Naive thymus-derived CD8-positive, alpha-beta T cell (primary cell): ENCODE measurements around the gene EIF4E2. TPM values are rescaled to one million over a fixed set of nuclear protein-coding genes. Genes with fewer than 3 reads are reported as not detected.

ENCODE experiments used
- ATAC-seq, 2 donors: fragments of 150-1000 bp; cut with Tn5 transposase in 1 of 2; sonication (Bioruptor Pico), chemical (Tn5 transposase) in 1 of 2; 1 replicate in 1 of 2; 2 replicates in 1 of 2; pipeline ENCODE4 v1.10.0; 2021; ENCODE audit warnings: mild to moderate bottlenecking in 2 of 2, moderate library complexity in 2 of 2
- POLR2A ChIA-PET: fragments of 350-600 bp; sonication (Branson Sonifier 250); formaldehyde crosslinking; loops from one replicate; lab custom pipeline; 2021; ENCODE audit warnings: antibody characterized with exemption; lab: Charles Lee
- DNase-seq, 10 donors: peaks; one replicate each; pipeline versions ENCODE4 v3.0.0 to v3.0.0-alpha.2; 2020 to 2022
- H3K27ac Mint-ChIP-seq, 10 donors: one replicate each; pipeline ENCODE4 v1.8.0; 2020 to 2022; ENCODE audit warnings: mild to moderate bottlenecking in 10 of 10, mixed read lengths in 10 of 10, moderate library complexity in 4 of 10, inconsistent platforms in 1 of 10
- H3K27me3 Mint-ChIP-seq, 5 donors: one replicate each; pipeline ENCODE4 v1.8.0; 2021 to 2022; ENCODE audit warnings: mixed read lengths in 5 of 5
- H3K36me3 Mint-ChIP-seq, 3 donors: one replicate each; pipeline ENCODE4 v1.8.0; 2020 to 2022; ENCODE audit warnings: mixed read lengths in 3 of 3, mild to moderate bottlenecking in 2 of 3, inconsistent platforms in 1 of 3
- H3K4me1 Mint-ChIP-seq, 4 donors: one replicate each; pipeline ENCODE4 v1.8.0; 2021 to 2022; ENCODE audit warnings: mixed read lengths in 4 of 4
- H3K4me3 Mint-ChIP-seq, 10 donors: one replicate each; pipeline ENCODE4 v1.8.0; 2020 to 2022; ENCODE audit warnings: mild to moderate bottlenecking in 10 of 10, mixed read lengths in 10 of 10, moderate library complexity in 6 of 10, inconsistent platforms in 1 of 10
- H3K9me3 Mint-ChIP-seq, 9 donors: one replicate each; pipeline ENCODE4 v1.8.0; 2020 to 2022; ENCODE audit warnings: mixed read lengths in 9 of 9, mild to moderate bottlenecking in 3 of 9, inconsistent platforms in 1 of 9, moderate library complexity in 1 of 9
- polyA plus RNA-seq, 3 donors: library from polyadenylated mRNA; unstranded; fragments of 300-500 nt; fragmentation: Illumina TruSeq; gene quantifications; one replicate each; pipeline ENCODE4 v1.2.3, GENCODE V29; 2021
- total RNA-seq, 8 experiments: library from RNA in 2 of 8; stranded (reverse) in 2 of 8; gene quantifications; one replicate each; pipeline ENCODE4 v1.2.3 and lab custom pipeline; 2021 to 2026

Gene EIF4E2
- total and polyA plus RNA-seq, 5 experiments from 2014 or later: 41.5 to 64.0 (median 49.3) TPM

GRCh38 chr2:232512602-232513001 is 37.9 kb upstream of the EIF4E2 start:
- no peaks in the 10 kb centered on the region for H3K36me3 Mint-ChIP-seq
- no peak overlapping the region for H3K4me3 Mint-ChIP-seq
- ATAC-seq (no peak), DNase-seq (no peak)
- no peaks in the 10 kb centered on the region for H3K9me3 Mint-ChIP-seq
- peaks cover 1 to 45% (median 15%) of the 10 kb centered on the region in 5 donors for H3K27me3 Mint-ChIP-seq
- H3K27ac Mint-ChIP-seq: peak overlapping the region in 2 of 10 donors; percentile 38 to 79
- H3K4me1 Mint-ChIP-seq: no peaks in the 10 kb centered on the region
- POLR2A ChIA-PET: no interaction called here

- no peak overlapping the region for H3K4me3 Mint-ChIP-seq
- POLR2A ChIA-PET: no interaction called here
- H3K9me3 Mint-ChIP-seq: no peaks in the 10 kb centered on the region
- H3K36me3 Mint-ChIP-seq: no peaks in the 10 kb centered on the region
- DNase-seq: no peak
- H3K27ac Mint-ChIP-seq: no peak overlapping the region
- ATAC-seq: no peak
- no peaks in the 10 kb centered on the region for H3K4me1 Mint-ChIP-seq
- peaks cover 1 to 48% (median 18%) of the 10 kb centered on the region in 5 donors for H3K27me3 Mint-ChIP-seq
Observed at GRCh38 chr2:232513353-232513752, 37.1 kb upstream of the EIF4E2 start.

- H3K36me3 Mint-ChIP-seq: no peaks in the 10 kb centered on the region
- no peak overlapping the region for H3K4me3 Mint-ChIP-seq
- H3K4me1 Mint-ChIP-seq: no peaks in the 10 kb centered on the region
- ATAC-seq (no peak), DNase-seq (no peak)
- peaks cover 6 to 49% (median 28%) of the 10 kb centered on the region in 5 donors for H3K27me3 Mint-ChIP-seq
- H3K9me3 Mint-ChIP-seq: no peaks in the 10 kb centered on the region
- POLR2A ChIA-PET: no interaction called here
- H3K27ac Mint-ChIP-seq: no peak overlapping the region
Observed at GRCh38 chr2:232515639-232516038, 34.9 kb upstream of the EIF4E2 start.

DNA sequence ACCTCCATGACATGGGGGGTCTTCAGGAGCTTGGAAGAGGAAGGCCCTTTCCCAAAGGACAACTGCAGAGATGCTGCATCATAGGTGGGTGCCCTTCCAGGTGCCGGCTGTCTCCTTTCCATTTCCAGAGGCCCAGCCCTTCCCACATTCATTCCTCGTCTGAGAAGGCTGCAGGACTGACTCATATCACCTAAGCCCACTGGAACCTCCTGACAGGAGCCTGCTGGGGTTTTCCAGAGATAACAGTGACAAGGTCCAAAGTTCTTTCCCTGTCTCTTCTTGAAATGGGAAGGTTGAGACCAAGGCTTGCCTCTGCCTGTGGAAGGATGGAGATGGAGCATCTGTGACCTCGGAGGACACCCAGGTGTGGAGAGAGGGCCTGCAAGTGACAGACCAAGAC is 33.9 kb upstream of the EIF4E2 start:
- POLR2A ChIA-PET: no interaction called here
- DNase-seq (no peak), ATAC-seq (no peak)
- peaks cover 8 to 54% (median 31%) of the 10 kb centered on the region in 5 donors for H3K27me3 Mint-ChIP-seq
- H3K4me3 Mint-ChIP-seq: no peak overlapping the region
- H3K9me3 Mint-ChIP-seq: no peaks in the 10 kb centered on the region
- H3K36me3 Mint-ChIP-seq: no peaks in the 10 kb centered on the region
- H3K4me1 Mint-ChIP-seq: peaks cover 2 to 4% (median 2%) of the 10 kb centered on the region in 4 donors
- H3K27ac Mint-ChIP-seq: no peak overlapping the region

GRCh38 chr2:232518844-232519243 is 31.6 kb upstream of the EIF4E2 start:
- Mint-ChIP-seq H3K36me3 (peaks cover 0 to 2% (median 0%) of the 10 kb centered on the region in 3 donors), H3K27me3 (peaks cover 9 to 50% (median 32%) of the 10 kb centered on the region in 5 donors), H3K9me3 (no peaks in the 10 kb centered on the region), H3K4me1 (peaks cover 5 to 12% (median 7%) of the 10 kb centered on the region in 4 donors), H3K4me3 (no peak overlapping the region), H3K27ac (no peak overlapping the region)
- DNase-seq (no peak), ATAC-seq (no peak)
- POLR2A ChIA-PET: no interaction called here

DNA sequence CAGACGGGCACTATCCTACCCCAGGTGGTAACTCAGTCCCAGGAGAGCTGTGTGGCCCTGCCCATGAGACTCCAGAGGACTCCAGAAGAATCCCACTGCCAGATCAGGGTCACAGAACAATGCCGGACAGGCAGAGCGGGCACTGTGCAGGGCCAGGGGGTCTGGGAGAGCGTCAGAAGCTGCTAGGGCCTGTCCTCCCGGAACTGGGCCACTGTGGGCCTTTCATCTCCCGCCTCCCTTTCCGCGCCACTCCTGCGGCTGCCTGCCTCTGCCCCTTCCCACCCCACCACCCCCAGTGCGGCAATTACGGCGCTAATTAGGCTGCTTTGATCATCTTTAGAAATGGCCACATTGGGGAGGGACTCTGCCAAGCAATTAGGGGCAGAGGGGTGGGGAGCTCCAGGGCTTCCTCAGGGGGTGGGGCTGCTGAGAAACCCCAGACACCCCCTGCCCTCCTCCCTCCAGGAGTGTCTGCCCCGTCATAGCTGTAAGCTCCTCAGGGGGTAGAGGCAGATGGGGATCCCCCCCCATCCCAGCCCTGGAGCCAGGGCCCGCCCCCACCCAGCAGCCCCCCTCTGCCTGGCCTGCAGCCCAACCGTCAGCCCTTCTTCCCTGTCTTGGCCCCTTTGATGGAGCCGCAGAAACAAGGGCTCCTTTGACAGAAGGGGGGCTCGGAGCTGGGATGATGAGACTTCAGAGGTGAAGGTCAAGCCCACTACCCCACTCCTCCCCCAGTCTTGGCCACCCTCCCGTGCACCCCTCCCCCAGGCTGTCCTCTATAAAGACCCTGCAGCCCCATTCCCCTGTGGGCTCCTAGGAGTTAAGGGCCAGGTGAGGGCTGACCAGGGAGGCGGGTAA is 30.7 kb upstream of the EIF4E2 start, which contains the start of gene PRSS56:
PRSS56 (plus strand) TSS at position 808 of the 858 bp plus-strand sequence. CDS start 211 bp downstream, outside the sequence.
- POLR2A ChIA-PET: no interaction called here
- peaks cover 0 to 2% (median 0%) of the 10 kb centered on the region in 3 donors for H3K36me3 Mint-ChIP-seq
- peak within 1 kb of the TSS in 7 of 10 donors; percentile 14 to 69 (median 52) for H3K4me3 Mint-ChIP-seq
- no peak for ATAC-seq
- peaks cover 5 to 12% (median 11%) of the 10 kb centered on the region in 4 donors for H3K4me1 Mint-ChIP-seq
- H3K27me3 Mint-ChIP-seq: peaks cover 10 to 57% (median 39%) of the 10 kb centered on the region in 5 donors
- no peak for DNase-seq
- H3K9me3 Mint-ChIP-seq: no peaks in the 10 kb centered on the region
- peak within 1 kb of the TSS in 2 of 10 donors; percentile 80 to 81 for H3K27ac Mint-ChIP-seq

- Mint-ChIP-seq H3K27me3 (peaks cover 10 to 58% (median 39%) of the 10 kb centered on the region in 5 donors), H3K4me3 (peak overlapping the region in 6 of 10 donors; percentile 14 to 69 (median 52)), H3K36me3 (peaks cover 0 to 2% (median 0%) of the 10 kb centered on the region in 3 donors), H3K27ac (peak overlapping the region in 1 of 10 donors; percentile 81), H3K9me3 (no peaks in the 10 kb centered on the region), H3K4me1 (peaks cover 5 to 12% (median 11%) of the 10 kb centered on the region in 4 donors)
- POLR2A ChIA-PET: no interaction called here
- DNase-seq (no peak), ATAC-seq (no peak)
Observed at GRCh38 chr2:232520489-232520888, 30.0 kb upstream of the EIF4E2 start.

DNA sequence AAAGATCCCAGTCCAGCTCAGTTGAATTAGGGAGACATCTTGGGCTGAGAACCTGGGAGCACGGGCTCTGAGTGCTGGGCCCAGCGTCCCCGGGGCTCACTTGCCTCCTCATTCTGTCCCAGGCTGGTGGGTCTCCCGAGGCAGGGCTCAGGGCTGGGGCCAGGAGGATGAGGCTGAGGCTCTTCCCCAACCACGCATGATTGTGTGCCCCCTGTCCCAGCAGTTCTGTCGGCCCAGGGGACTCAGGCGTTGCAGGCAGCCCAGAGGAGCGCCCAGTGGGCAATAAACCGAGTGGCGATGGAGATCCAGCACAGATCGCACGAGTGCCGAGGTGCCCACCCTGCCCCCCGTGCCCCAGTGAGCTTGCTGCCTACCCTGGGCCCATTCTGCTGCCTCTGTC is 29.4 kb upstream of the EIF4E2 start:
- peak overlapping the region in 1 of 10 donors; percentile 80 for H3K27ac Mint-ChIP-seq
- no peak for ATAC-seq
- H3K9me3 Mint-ChIP-seq: no peaks in the 10 kb centered on the region
- peaks cover 5 to 12% (median 11%) of the 10 kb centered on the region in 4 donors for H3K4me1 Mint-ChIP-seq
- peaks cover 0 to 2% (median 0%) of the 10 kb centered on the region in 3 donors for H3K36me3 Mint-ChIP-seq
- H3K4me3 Mint-ChIP-seq: peak overlapping the region in 6 of 10 donors; percentile 19 to 78 (median 73)
- POLR2A ChIA-PET: no interaction called here
- no peak for DNase-seq
- peaks cover 10 to 60% (median 39%) of the 10 kb centered on the region in 5 donors for H3K27me3 Mint-ChIP-seq

- Mint-ChIP-seq H3K27me3 (peaks cover 10 to 63% (median 42%) of the 10 kb centered on the region in 5 donors), H3K4me3 (peak overlapping the region in 7 of 10 donors; percentile 9 to 74 (median 38)), H3K27ac (no peak overlapping the region), H3K36me3 (peaks cover 0 to 2% (median 0%) of the 10 kb centered on the region in 3 donors), H3K4me1 (peaks cover 5 to 12% (median 11%) of the 10 kb centered on the region in 4 donors), H3K9me3 (no peaks in the 10 kb centered on the region)
- peak; percentile 74 to 86 for ATAC-seq
- POLR2A ChIA-PET: no interaction called here
- peak; percentile 36 to 81 (median 69) for DNase-seq
Observed at GRCh38 chr2:232521959-232522622, 28.4 kb upstream of the EIF4E2 start.

DNA sequence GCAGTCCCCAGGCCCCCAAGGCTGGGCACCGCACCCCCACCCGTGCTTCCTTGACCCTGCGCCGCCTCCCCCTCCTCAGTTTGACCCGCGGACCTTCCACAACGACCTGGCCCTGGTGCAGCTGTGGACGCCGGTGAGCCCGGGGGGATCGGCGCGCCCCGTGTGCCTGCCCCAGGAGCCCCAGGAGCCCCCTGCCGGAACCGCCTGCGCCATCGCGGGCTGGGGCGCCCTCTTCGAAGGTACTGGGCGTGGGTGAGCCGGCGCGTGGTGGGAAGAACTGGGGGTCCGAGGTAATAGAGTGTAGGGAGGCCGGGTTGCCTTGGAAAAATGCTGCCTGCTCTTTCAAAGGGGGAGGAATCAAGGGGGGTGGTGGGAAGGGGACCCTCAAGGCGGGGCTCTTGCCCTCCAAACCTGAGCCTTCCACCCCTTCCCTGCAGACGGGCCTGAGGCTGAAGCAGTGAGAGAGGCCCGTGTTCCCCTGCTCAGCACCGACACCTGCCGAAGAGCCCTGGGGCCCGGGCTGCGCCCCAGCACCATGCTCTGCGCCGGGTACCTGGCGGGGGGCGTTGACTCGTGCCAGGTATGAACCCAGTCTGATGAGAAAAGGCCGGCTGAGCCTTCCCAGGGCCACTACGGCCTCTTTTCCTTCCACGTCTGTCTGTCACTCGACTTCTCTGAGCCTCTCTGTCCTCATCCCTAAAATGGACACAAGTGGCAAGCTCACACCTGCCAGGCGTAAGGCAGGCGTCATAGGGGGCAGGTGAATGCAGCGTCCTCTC is 27.7 kb upstream of the EIF4E2 start:
- peaks cover 0 to 2% (median 0%) of the 10 kb centered on the region in 3 donors for H3K36me3 Mint-ChIP-seq
- peak in 2 of 10 donors; percentile 12 to 18 for DNase-seq
- H3K27me3 Mint-ChIP-seq: peaks cover 10 to 62% (median 44%) of the 10 kb centered on the region in 5 donors
- H3K9me3 Mint-ChIP-seq: no peaks in the 10 kb centered on the region
- H3K4me3 Mint-ChIP-seq: peak overlapping the region; percentile 19 to 75 (median 67)
- POLR2A ChIA-PET: no interaction called here
- no peak overlapping the region for H3K27ac Mint-ChIP-seq
- H3K4me1 Mint-ChIP-seq: peaks cover 5 to 12% (median 12%) of the 10 kb centered on the region in 4 donors
- peak; percentile 33 to 40 for ATAC-seq

- POLR2A ChIA-PET: no interaction called here
- Mint-ChIP-seq H3K27me3 (peaks cover 10 to 62% (median 46%) of the 10 kb centered on the region in 5 donors), H3K27ac (no peak overlapping the region), H3K4me3 (peak overlapping the region in 8 of 10 donors; percentile 52 to 75 (median 71)), H3K36me3 (peaks cover 0 to 2% (median 0%) of the 10 kb centered on the region in 3 donors), H3K4me1 (peaks cover 7 to 18% (median 15%) of the 10 kb centered on the region in 4 donors), H3K9me3 (no peaks in the 10 kb centered on the region)
- no peak for ATAC-seq
- DNase-seq: no peak
Observed at GRCh38 chr2:232523402-232523681, 27.1 kb upstream of the EIF4E2 start.
